HepG2 (cell line): ENCODE results near the gene EMC8. TPM values are rescaled to one million over a fixed set of nuclear protein-coding genes. Genes with fewer than 3 reads are reported as not detected.

ENCODE experiments used
- BCL3 ChIP-seq: sonication (generic); formaldehyde crosslinking; IDR thresholded peaks from 2 replicates; pipeline ENCODE4 v1.5.1; 2020; ENCODE audit warnings: mild to moderate bottlenecking, missing genetic modification reagents, moderate library complexity
- BCLAF1 ChIP-seq: fragments of 450-650 bp; IDR thresholded peaks from 2 replicates; pipeline ENCODE4 v1.6.1; 2017; ENCODE audit warnings: mild to moderate bottlenecking
- DDIT3 ChIP-seq: sonication (generic); formaldehyde crosslinking; IDR thresholded peaks from 2 replicates; pipeline ENCODE4 v1.4.0; 2020; ENCODE audit warnings: mild to moderate bottlenecking, missing genetic modification reagents
- FOXO1 ChIP-seq: sonication (generic); formaldehyde crosslinking; IDR thresholded peaks from 2 replicates; pipeline ENCODE4 v1.4.0; 2020; ENCODE audit warnings: missing genetic modification reagents
- KDM5A ChIP-seq: fragments of 200-600 bp; sonication (generic); IDR thresholded peaks from 2 replicates; pipeline ENCODE4 v1.7.0; 2018; ENCODE audit warnings: antibody characterized with exemption, mild to moderate bottlenecking, low read length, borderline replicate concordance
- MXD3 ChIP-seq: IDR thresholded peaks from 2 replicates; pipeline ENCODE4 v1.6.1; 2016; ENCODE audit warnings: mild to moderate bottlenecking, missing biosample characterization, missing genetic modification reagents
- PAF1 ChIP-seq: IDR thresholded peaks from 2 replicates; pipeline ENCODE4 v1.6.1; 2016; ENCODE audit warnings: missing genetic modification reagents, missing compliant biosample characterization
- ZBTB40 ChIP-seq, 2 experiments: fragments of 450-650 bp in 1 of 2; sonication (generic) in 1 of 2; formaldehyde crosslinking in 1 of 2; IDR thresholded peaks; 2 replicates each; pipeline versions ENCODE4 v1.6.1 to v1.8.0; 2016 to 2022; ENCODE audit warnings: antibody characterized with exemption in 1 of 2, mild to moderate bottlenecking in 1 of 2, missing genetic modification reagents in 1 of 2
- ZIK1 ChIP-seq: sonication (generic); formaldehyde crosslinking; IDR thresholded peaks from 2 replicates; pipeline ENCODE4 v1.5.0; 2020; ENCODE audit warnings: mild to moderate bottlenecking, low read depth, missing genetic modification reagents, borderline replicate concordance
- ZNF18 ChIP-seq: sonication (generic); formaldehyde crosslinking; IDR thresholded peaks from 2 replicates; pipeline ENCODE4 v1.8.0; 2022; ENCODE audit warnings: mild to moderate bottlenecking, missing genetic modification reagents; ENCODE audit not compliant: insufficient replicate concordance
- ZNF776 ChIP-seq: sonication (generic); formaldehyde crosslinking; IDR thresholded peaks from 2 replicates; pipeline ENCODE4 v1.4.0; 2020; ENCODE audit warnings: mild to moderate bottlenecking, missing genetic modification reagents
- ZSCAN25 ChIP-seq: sonication (generic); formaldehyde crosslinking; IDR thresholded peaks from 2 replicates; pipeline ENCODE4 v1.8.0; 2022; ENCODE audit warnings: mild to moderate bottlenecking, missing genetic modification reagents
- polyA plus RNA-seq, 8 experiments: library from polyadenylated mRNA; depleted of rRNA in 3 of 8; stranded (reverse) in 7 of 8; unstranded in 1 of 8; fragments of >200 nt; fragmentation: Illumina TruSeq in 4 of 8; extraction: Trizol in 4 of 8; gene quantifications; 2 replicates each; pipeline versions ENCODE4 v1.2.1 to v1.2.3, GENCODE V29; 2011 to 2016; ENCODE audit warnings: low read depth in 4 of 8, missing spikeins in 1 of 8, mixed read lengths in 1 of 8; ENCODE audit not compliant: insufficient read depth in 1 of 8
- total RNA-seq, 5 experiments: library from RNA; depleted of rRNA; stranded (reverse); fragments of >200 nt; fragmentation: Illumina TruSeq; extraction: Trizol; gene quantifications; 2 replicates each; pipeline ENCODE4 v1.2.3, GENCODE V29; 2016; ENCODE audit warnings: low read depth in 1 of 5

Gene EMC8
- total and polyA plus RNA-seq, 2 of the 13 experiments (the other 11 are each of a cell fraction or from before 2014, with no cell fraction given), result 55.0 to 76.0 TPM

GRCh38 chr16:85798901-85799496 lies 345 bp downstream of the EMC8 start (continued):
- TF ChIP-seq ZBTB40 (IDR thresholded peaks at IDR 0.05) (no peak), ZBTB40 (CRISPR knock-in tag; IDR thresholded peaks at IDR 0.05) (no peak), BCL3 (CRISPR knock-in tag) (0 out of 2 replicates have a peak, but pooled peaks have one; percentile 76), DDIT3 (CRISPR knock-in tag) (no peak), FOXO1 (CRISPR knock-in tag) (no peak), ZNF18 (no peak), ZIK1 (CRISPR knock-in tag) (no peak), ZSCAN25 (CRISPR knock-in tag) (no peak), KDM5A (0 out of 2 replicates have a peak, but pooled peaks have one; percentile 77), MXD3 (no peak), BCLAF1 (no peak), ZNF776 (CRISPR knock-in tag) (0 out of 2 replicates have a peak, but pooled peaks have one; percentile 2), PAF1 (no peak)
